NB4 (cell line): ENCODE measurements around the gene CILP2.

Source experiments
- CTCF ChIP-seq: IDR thresholded peaks from one replicate; pipeline ENCODE4 v1.5.1; 2012; ENCODE audit warnings: low read depth, low read length
- POLR2A ChIP-seq: IDR thresholded peaks from 2 replicates; pipeline ENCODE4 v1.6.1; 2011; ENCODE audit warnings: mild to moderate bottlenecking; ENCODE audit not compliant: insufficient read length; ENCODE audit errors: extremely low read depth

DNA sequence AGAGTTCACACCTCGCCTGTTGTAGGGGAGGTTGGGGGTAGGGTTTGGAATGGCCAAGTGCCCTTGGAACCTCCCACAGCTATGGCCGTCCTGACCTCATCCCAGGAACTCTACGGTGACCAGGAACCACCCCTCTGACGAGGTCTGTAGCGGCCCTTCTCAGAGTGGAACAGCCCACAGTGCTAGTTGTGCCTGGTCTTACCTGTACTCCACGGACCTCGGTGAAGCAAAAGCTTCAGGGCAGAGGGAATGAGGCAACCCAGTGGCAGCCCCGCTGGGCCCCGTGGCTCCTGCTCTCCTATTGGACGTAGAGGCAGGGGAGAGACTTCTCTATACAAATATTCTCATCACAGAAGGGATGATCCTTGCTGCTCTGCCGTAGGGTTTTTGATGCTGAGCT is 29.8 kb upstream of the CILP2 start:
- TF ChIP-seq POLR2A (no peak), CTCF (no peak)
